ENCODE data around the gene KLHL6.

GRCh38 chr3:183438735-183439134, 116.8 kb downstream of the KLHL6 start:
- TF ChIP-seq FOXP2 (optimal IDR thresholded peaks at IDR 0.05; ENCODE audit: borderline replicate concordance, extremely low read depth, extremely low read length, insufficient read depth) (no peak), TAF1 (IDR thresholded peaks at IDR 0.05; ENCODE audit: borderline replicate concordance, insufficient read depth, low read length) (no peak), POLR2AphosphoS5 (IDR thresholded peaks at IDR 0.05; ENCODE audit: low read depth, low read length) (no peak), REST (IDR thresholded peaks at IDR 0.05; ENCODE audit: insufficient read depth in 1 of 2, low read depth in 2 of 2, low read length in 2 of 2) (no peak), SIN3A (IDR thresholded peaks at IDR 0.05; ENCODE audit: borderline replicate concordance, insufficient read depth, low read length) (no peak)
